GM21737 (cell line): ENCODE results near the gene ABCB10.
A peak's percentile ranks its signal among the peaks of the same experiment; 100 is the strongest.
"Not testable (repeated sequence)": the region's sequence is repeated elsewhere in the genome, so short reads cannot be mapped to it uniquely, and the experiment has no call there.

Source experiments
- ATAC-seq: cut with Tn5 transposase; IDR thresholded peaks from one replicate; pipeline ENCODE4 v1.9.1; 2021; ENCODE audit warnings: mild to moderate bottlenecking, moderate library complexity; ENCODE audit not compliant: unreplicated experiment

Gene ABCB10

DNA sequence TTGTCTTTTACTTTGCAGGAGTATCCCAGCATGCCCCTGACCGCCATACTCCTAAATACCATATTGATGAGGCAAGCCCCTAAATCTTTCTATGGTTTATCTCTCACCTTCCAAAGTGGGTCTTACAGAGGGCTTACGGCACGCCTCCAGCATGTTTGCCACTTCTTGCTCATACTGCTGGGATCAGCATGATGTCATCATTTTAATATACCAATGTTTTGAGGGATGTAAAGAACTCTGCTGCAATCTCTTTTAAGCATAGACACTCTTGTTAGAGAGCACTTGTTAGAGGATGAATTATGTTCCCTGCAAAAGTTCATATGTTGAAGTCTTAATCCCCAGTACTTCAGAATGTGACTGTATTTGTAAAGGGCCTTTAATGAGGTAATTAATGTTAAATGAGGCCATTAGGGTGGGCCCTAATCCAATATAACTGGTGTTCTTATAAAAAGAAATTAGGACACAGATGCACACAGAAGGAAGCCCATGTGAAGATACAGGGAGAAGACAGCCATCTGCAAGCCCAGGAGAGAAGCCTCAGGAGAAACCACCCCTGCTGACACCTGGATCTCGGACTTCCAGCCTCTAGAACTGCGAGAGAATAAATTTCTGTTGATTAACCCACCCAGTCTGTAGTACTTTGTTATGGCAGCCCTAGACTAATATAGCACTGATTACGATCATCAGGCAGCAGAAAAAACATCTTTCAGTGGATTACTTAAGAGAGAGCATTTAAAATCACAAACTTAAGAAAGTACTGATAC, 16.4 kb upstream of the ABCB10 start:
- ATAC-seq: no peak

GRCh38 chr1:229572286-229572685, 13.8 kb upstream of the ABCB10 start:
- no peak for ATAC-seq

DNA sequence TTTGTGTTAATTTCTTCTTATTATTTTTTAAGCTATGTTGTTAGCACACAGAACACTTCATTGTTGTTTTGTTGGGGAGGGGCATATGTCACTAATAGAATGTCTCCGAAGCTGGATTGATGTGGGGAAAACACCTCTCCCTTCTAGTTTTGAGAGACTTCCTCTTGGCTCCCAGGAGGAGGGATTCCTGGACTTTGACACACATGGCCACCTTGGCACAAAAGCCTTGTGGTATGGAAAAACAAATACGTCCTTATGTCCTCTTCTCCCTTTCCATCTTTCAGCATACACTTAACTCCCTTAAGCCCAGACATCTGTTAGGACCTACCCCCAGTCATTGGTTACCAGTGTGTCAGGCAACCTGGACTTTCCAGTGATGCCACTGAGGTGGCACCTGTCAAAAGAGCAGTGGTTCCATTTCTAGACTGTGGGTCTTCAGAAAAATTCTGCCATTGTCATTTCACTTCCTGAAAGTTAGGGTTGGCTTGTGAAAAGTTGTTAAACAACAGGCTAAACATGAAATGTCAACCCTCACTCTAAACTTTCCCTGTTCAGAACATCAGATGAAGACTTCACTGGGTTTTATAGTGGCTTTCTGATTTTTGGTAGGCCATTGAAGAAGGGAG, 12.5 kb upstream of the ABCB10 start:
- no peak for ATAC-seq

GRCh38 chr1:229570305-229570704, 11.8 kb upstream of the ABCB10 start:
- ATAC-seq: no peak

DNA sequence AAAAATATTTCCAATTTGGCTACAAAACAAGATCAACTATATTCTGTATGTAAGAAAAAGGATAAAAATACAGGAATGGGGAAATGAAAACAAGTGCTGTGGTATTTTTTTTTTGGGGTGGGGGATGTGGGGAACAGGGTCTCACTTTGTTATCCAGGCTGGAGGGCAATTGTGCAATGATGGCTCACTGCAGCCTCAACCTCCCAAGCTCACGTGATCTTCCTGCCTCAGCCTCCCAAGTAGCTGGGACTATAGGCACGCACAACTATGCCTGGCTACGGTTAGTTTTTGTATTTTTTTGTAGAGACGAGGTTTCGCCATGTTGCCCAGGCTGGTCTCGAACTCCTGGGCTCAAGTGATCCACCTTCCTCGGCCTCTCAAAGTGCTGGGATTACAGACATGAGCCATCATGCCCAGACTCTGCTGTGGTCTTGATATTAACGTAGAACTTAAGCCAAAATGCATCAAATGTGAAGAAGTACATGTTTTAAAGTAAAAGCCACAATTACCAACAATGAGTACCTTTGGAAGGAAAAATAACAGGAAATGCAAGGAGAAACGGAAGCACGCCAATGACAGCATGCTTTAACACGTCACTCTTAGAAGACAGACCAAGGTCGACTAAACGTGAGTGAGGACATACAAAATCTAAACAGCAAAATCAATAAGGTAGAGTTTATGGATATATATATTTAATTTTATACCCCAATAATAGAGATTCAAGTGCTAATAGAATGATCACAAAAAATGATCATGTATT, 8.8 kb upstream of the ABCB10 start:
- ATAC-seq: no peak

- ATAC-seq: no peak
These were observed 5.2 kb upstream of the ABCB10 start for GRCh38 chr1:229563701-229564100.

GRCh38 chr1:229563241-229563640, 4.7 kb upstream of the ABCB10 start:
- no peak for ATAC-seq

- no peak for ATAC-seq
These were observed 4.2 kb upstream of the ABCB10 start for GRCh38 chr1:229562686-229563085.

DNA sequence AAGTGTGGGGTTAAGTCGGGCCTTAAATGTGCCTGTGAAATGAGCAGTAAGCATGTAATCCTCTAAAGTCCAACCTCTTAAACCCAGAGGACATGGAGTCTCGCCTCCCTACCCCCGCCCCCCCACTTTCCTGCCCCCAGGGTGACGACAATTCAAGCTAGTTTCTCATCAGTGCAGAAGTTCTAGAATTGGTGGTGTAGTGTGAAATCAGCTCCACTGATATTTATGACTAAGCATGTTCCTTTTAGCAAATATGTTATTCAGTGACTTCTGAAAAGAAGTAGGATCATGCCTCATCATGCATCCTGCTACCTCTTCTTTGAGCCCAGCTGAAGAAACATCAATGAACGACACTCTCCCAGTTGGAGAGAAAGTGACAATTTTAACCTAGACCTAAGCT, 2.6 kb upstream of the ABCB10 start:
- ATAC-seq: no peak

- ATAC-seq: not testable (repeated sequence)
These were observed 1.6 kb upstream of the ABCB10 start for GRCh38 chr1:229560124-229560523.

- ATAC-seq: not testable (repeated sequence)
These were observed 862 bp upstream of the ABCB10 start for GRCh38 chr1:229559336-229559801.

DNA sequence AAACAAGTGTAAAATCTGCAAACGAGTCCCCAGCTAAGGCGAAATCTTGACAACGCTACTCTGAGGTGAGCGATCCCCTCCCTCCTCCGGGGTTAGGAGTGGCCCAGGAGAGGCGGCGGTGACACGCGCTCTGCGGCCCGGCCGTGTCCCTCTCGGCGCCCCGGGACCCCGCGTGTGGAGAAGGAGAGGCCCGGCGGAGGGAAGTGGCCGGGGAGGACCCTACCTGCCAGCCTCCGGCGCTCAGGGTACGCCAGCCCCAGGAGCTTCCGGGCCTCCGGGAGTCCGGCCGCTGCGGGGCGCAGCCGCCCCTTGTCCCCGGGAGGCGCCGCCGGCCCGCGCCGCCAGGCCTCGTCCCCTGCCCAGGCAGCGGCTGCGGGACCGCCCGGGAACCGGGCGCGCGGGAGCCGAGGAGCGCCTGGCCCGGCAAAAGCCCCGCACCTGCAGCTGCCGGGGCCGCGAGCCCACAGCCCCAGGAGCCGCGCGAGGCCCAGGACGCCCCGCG, 543 bp downstream of the ABCB10 start:
- ATAC-seq: peak; percentile 43

DNA sequence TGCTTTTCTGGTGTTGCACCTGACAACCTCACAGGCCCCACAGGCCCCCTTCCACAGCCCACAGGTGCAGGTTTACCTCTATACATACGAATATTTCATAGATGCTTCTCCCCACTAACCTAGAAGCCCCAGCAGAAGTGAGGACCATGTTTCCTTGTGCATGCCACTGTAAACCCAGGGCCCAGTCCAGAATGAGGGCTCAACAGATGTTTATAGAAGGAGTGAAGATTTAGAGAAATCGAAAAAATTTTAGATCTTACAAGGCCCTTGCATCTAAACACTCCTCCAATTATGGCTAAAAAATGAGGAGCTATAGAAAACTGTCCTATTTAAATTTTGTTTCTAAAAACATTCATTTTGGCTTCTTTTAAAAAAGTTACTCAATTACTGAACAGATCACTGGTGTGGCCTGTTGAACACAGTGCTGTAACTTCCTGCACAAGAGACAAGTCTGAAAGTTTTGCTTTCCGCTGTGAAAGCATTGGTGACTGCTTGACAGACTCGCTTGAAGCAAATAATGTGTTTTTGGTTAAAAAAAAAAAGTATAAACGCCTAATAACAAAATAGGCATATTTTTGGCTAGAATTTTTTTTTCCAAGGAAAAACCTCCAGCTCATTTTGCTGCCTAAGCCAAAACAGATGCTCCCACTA, 1.2 kb downstream of the ABCB10 start:
- ATAC-seq: no peak

GRCh38 chr1:229554886-229555621, 3.5 kb downstream of the ABCB10 start:
- ATAC-seq: no peak

- ATAC-seq: no peak
These were observed 4.8 kb downstream of the ABCB10 start for GRCh38 chr1:229553621-229554130.

DNA sequence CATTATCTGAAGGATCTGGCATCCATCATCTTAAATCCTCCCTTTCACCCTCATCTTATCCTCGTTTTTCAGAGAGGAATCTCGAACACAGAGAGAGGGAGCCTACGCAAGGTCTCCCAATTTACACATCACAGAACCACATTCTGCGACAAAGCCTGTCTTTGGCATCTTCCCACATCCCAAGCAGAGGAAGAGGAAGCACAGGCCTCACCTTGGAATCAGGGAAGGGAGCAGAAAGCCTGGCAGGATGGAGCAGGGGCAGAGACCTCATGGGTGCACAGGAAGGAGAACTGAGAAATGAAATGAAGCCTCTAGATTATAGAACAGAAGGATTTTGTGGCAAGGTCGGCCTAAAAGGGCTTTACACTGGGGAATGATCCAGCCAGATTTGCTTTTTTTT, 5.8 kb downstream of the ABCB10 start:
- no peak for ATAC-seq

DNA sequence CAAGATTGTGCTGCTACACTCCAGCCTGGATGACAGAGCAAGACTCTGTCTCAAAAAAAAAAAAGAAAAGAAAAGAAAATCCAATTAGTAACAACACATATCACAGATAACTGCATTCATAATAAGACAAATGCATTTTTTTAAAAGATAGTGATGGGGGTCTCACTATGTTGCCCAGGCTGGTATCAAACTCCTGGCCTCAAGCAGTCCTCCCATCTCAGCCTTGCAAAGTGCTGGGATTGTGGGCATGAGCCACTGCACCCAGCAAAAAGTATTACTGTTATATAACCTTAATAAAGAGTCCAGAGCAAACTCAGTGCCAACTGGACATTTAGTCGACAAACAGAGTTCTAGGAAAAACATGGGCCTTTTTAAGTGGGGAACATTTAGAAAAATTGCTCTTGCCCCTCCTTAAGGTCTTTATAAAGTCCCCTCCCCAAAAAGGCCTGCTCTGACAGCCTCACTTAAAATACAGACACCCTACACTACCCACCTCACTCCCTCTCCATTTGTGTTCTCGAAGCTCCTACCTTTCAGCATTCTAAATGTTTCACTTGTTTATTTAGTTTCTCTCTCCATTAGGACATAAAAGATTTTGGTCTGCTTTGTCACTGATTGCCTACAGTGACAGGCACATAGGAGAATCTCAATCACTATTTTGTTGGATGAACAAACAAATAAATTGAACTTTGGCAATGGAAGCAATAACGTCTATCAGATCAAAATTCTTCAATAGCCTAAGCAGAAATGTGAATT, 7.5 kb downstream of the ABCB10 start:
- ATAC-seq: no peak

DNA sequence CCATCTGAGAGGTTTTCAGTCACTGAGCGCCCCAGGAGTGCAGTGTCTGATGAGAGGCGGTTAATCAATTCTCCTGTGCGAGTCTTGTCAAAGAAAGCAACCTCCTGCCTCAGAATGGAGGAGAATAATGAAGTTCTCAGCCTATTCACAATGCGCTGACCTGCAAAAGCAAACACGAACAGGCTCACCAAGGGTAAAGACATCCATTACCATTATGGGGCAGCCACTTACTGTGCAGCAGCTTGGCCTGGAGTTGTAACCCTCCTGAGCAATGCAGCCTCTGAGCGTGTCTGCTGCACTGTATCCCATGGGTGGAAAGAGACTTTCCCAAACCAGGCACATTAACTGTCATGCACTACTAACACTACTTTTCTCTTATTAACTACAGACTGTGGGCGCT, 11.0 kb downstream of the ABCB10 start:
- no peak for ATAC-seq

DNA sequence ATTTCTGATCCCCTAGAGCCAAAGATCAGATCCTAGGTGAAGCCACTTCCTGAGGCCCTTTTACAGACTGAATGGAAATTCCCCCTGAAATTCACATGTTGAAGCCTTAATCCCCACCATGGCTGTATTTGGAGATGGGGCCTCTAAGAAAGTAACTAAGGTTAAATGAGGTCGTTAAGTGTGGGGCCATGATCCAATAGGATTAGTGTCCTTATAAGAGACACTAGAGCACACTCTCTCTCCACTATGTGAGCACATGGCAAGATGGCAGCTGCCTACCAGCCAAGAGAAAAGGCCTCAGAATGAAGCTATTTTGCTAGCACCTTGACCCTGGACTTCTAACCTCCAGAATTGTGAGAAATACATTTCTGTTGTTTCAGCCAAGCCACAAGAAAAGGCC, 13.9 kb downstream of the ABCB10 start:
- no peak for ATAC-seq
